IMR-90 (cell line): ENCODE results near the gene IL17REL. TPM values are rescaled to one million over a fixed set of nuclear protein-coding genes. Genes with fewer than 3 reads are reported as not detected.

Experiments
- ATAC-seq: fragments of 200-7000 bp; cut with Tn5 transposase; 2 replicates; pipeline ENCODE4 v1.9.1; 2020; ENCODE audit warnings: low read depth, mild to moderate bottlenecking, moderate library complexity
- BruUV-seq: library from RNA; stranded (reverse); fragments of 400-500 nt; replicated peaks from 2 replicates; lab custom pipeline; 2021; lab: Mats Ljungman, UMichigan
- CTCF ChIA-PET: fragments of 300-600 bp; formaldehyde crosslinking; extraction: SDS; loops from one replicate; lab custom pipeline; 2021; ENCODE audit warnings: antibody characterized with exemption; lab: Yijun Ruan, JAX
- POLR2A ChIA-PET: fragments of 300-600 bp; sonication (Branson Sonifier 250); formaldehyde crosslinking; loops from one replicate; lab custom pipeline; 2022; ENCODE audit warnings: antibody characterized with exemption; ENCODE audit not compliant: unreplicated experiment; lab: Charles Lee
- DNase-seq: peaks from one replicate; pipeline ENCODE4 v3.0.0; 2013
- H2AFZ ChIP-seq: replicated peaks from 2 replicates; pipeline ENCODE3; 2013; ENCODE audit warnings: low read length, mild to moderate bottlenecking; ENCODE audit not compliant: poor library complexity
- H2AK5ac ChIP-seq: 2 replicates; pipeline ENCODE4 v1.6.1; 2013; ENCODE audit warnings: low read depth, low read length, inconsistent platforms
- H2AK9ac ChIP-seq: replicated peaks from 2 replicates; pipeline ENCODE3; 2013; ENCODE audit warnings: mild to moderate bottlenecking, low read depth, low read length, moderate library complexity; ENCODE audit not compliant: poor library complexity
- H2BK120ac ChIP-seq: 2 replicates; pipeline ENCODE4 v1.6.1; 2013; ENCODE audit warnings: low read depth, low read length, inconsistent platforms
- H2BK15ac ChIP-seq: 3 replicates; pipeline ENCODE4 v1.6.1; 2013; ENCODE audit warnings: low read depth, low read length, inconsistent platforms
- H2BK20ac ChIP-seq: 2 replicates; pipeline ENCODE4 v1.6.1; 2013; ENCODE audit warnings: low read depth, mild to moderate bottlenecking, inconsistent platforms, low read length, moderate library complexity
- H2BK5ac ChIP-seq: 2 replicates; pipeline ENCODE4 v1.6.1; 2013; ENCODE audit warnings: mild to moderate bottlenecking, low read depth, low read length, inconsistent platforms; ENCODE audit not compliant: poor library complexity, severe bottlenecking
- H3K14ac ChIP-seq: replicated peaks from 2 replicates; pipeline ENCODE4 v1.6.1; 2013; ENCODE audit warnings: low read depth, low read length, inconsistent platforms
- H3K18ac ChIP-seq: 2 replicates; pipeline ENCODE4 v1.6.1; 2013; ENCODE audit warnings: low read depth, low read length, control low read depth
- H3K23ac ChIP-seq: 2 replicates; pipeline ENCODE4 v1.6.1; 2013; ENCODE audit warnings: low read depth, low read length, inconsistent platforms
- H3K27ac ChIP-seq: 2 replicates; pipeline ENCODE4 v1.5.1; 2013; ENCODE audit warnings: mild to moderate bottlenecking, control low read depth, low read length; ENCODE audit not compliant: insufficient read depth
- H3K27me3 ChIP-seq: 2 replicates; pipeline ENCODE4 v1.6.1; 2013; ENCODE audit warnings: low read length; ENCODE audit not compliant: control insufficient read depth, insufficient read depth
- H3K36me3 ChIP-seq: 2 replicates; pipeline ENCODE4 v1.6.1; 2013; ENCODE audit warnings: low read length, mixed read lengths; ENCODE audit not compliant: control insufficient read depth, insufficient read depth
- H3K4ac ChIP-seq: 2 replicates; pipeline ENCODE4 v1.6.1; 2013; ENCODE audit warnings: low read depth, low read length, inconsistent platforms
- H3K4me1 ChIP-seq: 2 replicates; pipeline ENCODE4 v1.6.1; 2013; ENCODE audit warnings: low read length, mixed read lengths; ENCODE audit not compliant: control insufficient read depth, insufficient read depth
- H3K4me2 ChIP-seq: 2 replicates; pipeline ENCODE4 v1.6.1; 2013; ENCODE audit warnings: low read depth, mild to moderate bottlenecking, control low read depth, low read length, moderate library complexity
- H3K4me3 ChIP-seq: 2 replicates; pipeline ENCODE4 v1.5.1; 2013; ENCODE audit warnings: low read depth, mild to moderate bottlenecking, control low read depth, low read length, moderate library complexity; ENCODE audit not compliant: insufficient read depth
- H3K56ac ChIP-seq: 2 replicates; pipeline ENCODE4 v1.6.1; 2013; ENCODE audit warnings: low read length, inconsistent platforms; ENCODE audit not compliant: insufficient read depth; ENCODE audit errors: extremely low read depth
- H3K79me1 ChIP-seq, 2 experiments: 2 replicates each; pipeline ENCODE4 v1.6.1; 2013; ENCODE audit warnings: low read length in 2 of 2, inconsistent platforms in 1 of 2, low read depth in 1 of 2
- H3K9ac ChIP-seq: 2 replicates; pipeline ENCODE4 v1.6.1; 2013; ENCODE audit warnings: low read depth, low read length, control low read depth
- H3K9me1 ChIP-seq: 2 replicates; pipeline ENCODE4 v1.6.1; 2013; ENCODE audit warnings: low read length, inconsistent platforms; ENCODE audit not compliant: insufficient read depth
- H3K9me3 ChIP-seq: 2 replicates; pipeline ENCODE4 v1.6.1; 2013; ENCODE audit warnings: low read length; ENCODE audit not compliant: control insufficient read depth, insufficient read depth
- H4K20me1 ChIP-seq: 2 replicates; pipeline ENCODE4 v1.6.1; 2013; ENCODE audit warnings: low read length, inconsistent platforms; ENCODE audit not compliant: insufficient read depth
- H4K5ac ChIP-seq: 2 replicates; pipeline ENCODE4 v1.6.1; 2013; ENCODE audit warnings: mild to moderate bottlenecking, low read depth, low read length, control low read depth
- H4K8ac ChIP-seq, 2 experiments: 2 replicates each; pipeline ENCODE4 v1.6.1; 2013; ENCODE audit warnings: low read depth in 2 of 2, low read length in 2 of 2, control low read depth in 1 of 2, inconsistent platforms in 1 of 2
- H4K91ac ChIP-seq: 2 replicates; pipeline ENCODE4 v1.6.1; 2013; ENCODE audit warnings: low read depth, low read length, inconsistent platforms; ENCODE audit not compliant: insufficient read depth
- CEBPB ChIP-seq: IDR thresholded peaks from 2 replicates; pipeline ENCODE4 v1.6.1; 2012; ENCODE audit warnings: low read depth, low read length, improper control_type of control experiment
- CHD1 ChIP-seq: IDR thresholded peaks from 2 replicates; pipeline ENCODE4 v1.6.1; 2012; ENCODE audit warnings: low read depth, low read length, improper control_type of control experiment
- FOS ChIP-seq: fragments of 150-350 bp; IDR thresholded peaks from 2 replicates; pipeline ENCODE4 v1.6.1; 2016; ENCODE audit warnings: low read depth, low read length
- MAFK ChIP-seq: IDR thresholded peaks from 2 replicates; pipeline ENCODE4 v1.6.1; 2012; ENCODE audit warnings: low read depth, low read length, improper control_type of control experiment
- MXI1 ChIP-seq: IDR thresholded peaks from 2 replicates; pipeline ENCODE4 v1.6.1; 2012; ENCODE audit warnings: low read depth, mild to moderate bottlenecking, low read length, moderate library complexity, borderline replicate concordance
- NFE2L2 ChIP-seq: fragments of 150-350 bp; IDR thresholded peaks from 2 replicates; pipeline ENCODE4 v1.6.1; 2016; ENCODE audit warnings: low read depth, mild to moderate bottlenecking, low read length
- POLR2A ChIP-seq: IDR thresholded peaks from 2 replicates; pipeline ENCODE4 v1.6.1; 2012; ENCODE audit warnings: mild to moderate bottlenecking, low read depth, low read length
- RCOR1 ChIP-seq: IDR thresholded peaks from 2 replicates; pipeline ENCODE4 v1.6.1; 2012; ENCODE audit warnings: mild to moderate bottlenecking, low read length, improper control_type of control experiment; ENCODE audit not compliant: insufficient replicate concordance
- RFX5 ChIP-seq: IDR thresholded peaks from 2 replicates; pipeline ENCODE4 v1.8.0; 2012; ENCODE audit warnings: low read depth, mild to moderate bottlenecking, low read length, moderate library complexity
- WGBS, 2 experiments: methylation state at CpG; one replicate each; pipeline versions ENCODE4 v1.1.5 to v1.1.7; 2013; ENCODE audit warnings: missing lambda C conversion rate in 2 of 2; ENCODE audit not compliant: insufficient read length in 1 of 2; ENCODE audit errors: extremely low coverage in 2 of 2; 5-methylcytosine and 5-hydroxymethylcytosine counted together
- dilution Hi-C: fragments of 300-500 bp; cut with HindIII; formaldehyde crosslinking; loops from one replicate; pipeline ENCODE4 v1.14.3; 2018; ENCODE audit warnings: low sequenced_read_pairs; ENCODE audit not compliant: unreplicated experiment
- in situ Hi-C: fragments of 300-500 bp; cut with MboI; formaldehyde crosslinking; loops from 3 replicates; pipeline ENCODE4 v1.14.3; 2019; ENCODE audit warnings: low sequenced_read_pairs, inconsistent platforms, mixed read lengths
- intact Hi-C: fragments of 100-400 bp; cut with micrococcal nuclease; formaldehyde crosslinking; loops from 2 replicates; pipeline ENCODE4 v1.10.0; 2022
- polyA plus RNA-seq, 3 experiments: library from polyadenylated mRNA; depleted of rRNA; stranded (reverse); fragments of >200 nt; gene quantifications; 2 replicates each; pipeline ENCODE4 v1.2.3, GENCODE V29; 2012; ENCODE audit warnings: low replicate concordance in 1 of 3
- total RNA-seq: library from RNA; depleted of rRNA; stranded (reverse); fragments of >200 nt; gene quantifications from 2 replicates; pipeline ENCODE4 v1.2.3, GENCODE V29; 2012
- TF ChIP-seq, protein P1 (sequence below): fragments of 150-350 bp; IDR thresholded peaks from 2 replicates; pipeline ENCODE4 v1.6.1; 2017; ENCODE audit warnings: mild to moderate bottlenecking, antibody characterized with exemption, low read length, low read depth

IL17REL gene
- total and polyA plus RNA-seq, 2 of the 4 experiments (the other 2 are of a cell fraction) = not detected

DNA sequence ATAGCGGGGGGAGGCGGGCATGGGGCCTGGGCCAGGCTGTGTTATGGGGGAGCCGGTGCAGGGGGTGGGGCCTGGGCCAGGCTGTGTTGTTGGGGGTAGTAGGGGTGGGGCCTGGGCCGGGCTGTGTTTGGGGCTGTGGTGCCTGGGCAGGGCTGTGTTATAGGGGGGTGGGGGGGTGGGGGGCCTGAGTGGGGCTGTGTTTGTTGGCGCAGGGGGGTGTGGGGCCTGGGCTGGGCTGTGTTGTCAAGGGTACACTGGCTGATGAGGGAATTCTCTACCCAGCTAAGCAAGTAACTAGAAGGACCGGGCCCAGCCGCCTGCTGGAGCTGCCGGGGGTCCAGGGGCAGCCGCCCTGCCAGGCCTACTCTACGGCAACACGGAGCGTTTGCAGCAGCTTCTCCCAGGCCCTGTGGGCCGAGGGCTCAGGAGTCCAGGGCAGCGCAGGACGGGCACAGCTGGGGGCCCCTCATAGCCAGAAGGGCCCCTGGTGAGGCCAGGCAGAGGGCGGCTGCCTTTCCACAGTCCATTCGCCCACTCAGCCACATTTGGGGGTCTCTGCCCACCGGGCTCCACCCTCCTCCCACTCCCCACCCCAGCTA is 62.1 kb downstream of the IL17REL start:
- no CpG with 5 or more reads among the region's 18 CpGs for WGBS, 2 experiments
- peak overlapping the region; percentile 85 to 95; a peak in 3 of 4 replicates for H4K8ac ChIP-seq
- POLR2A ChIA-PET = no interaction called here
- no peak overlapping the region for H3K23ac ChIP-seq
- intact Hi-C loops = no loop called here
- H2BK120ac ChIP-seq = peak overlapping the region; percentile 100
- H3K9ac ChIP-seq = peak overlapping the region; percentile 29; the same call in 1 of the 2 replicates
- H2BK15ac ChIP-seq = peak overlapping the region; percentile 80; the same call in 1 of the 3 replicates
- peaks cover 23% of the 10 kb centered on the region for H3K9me1 ChIP-seq
- CTCF ChIA-PET = interaction anchor here (0.8 kb wide), 1 partner anchor 80 kb away, joined by 4 read pairs; no protein-coding TSS in a partner anchor
- H3K4ac ChIP-seq = peak overlapping the region; percentile 100
- no peaks in the 10 kb centered on the region for H3K27me3 ChIP-seq
- H3K4me1 ChIP-seq = peaks cover 40% of the 10 kb centered on the region
- ATAC-seq (no peak), DNase-seq (no peak)
- H4K5ac ChIP-seq = peak overlapping the region; percentile 94
- peak overlapping the region; percentile 98 for H2AK5ac ChIP-seq
- H4K91ac ChIP-seq = peak overlapping the region; percentile 100
- H3K14ac ChIP-seq = 0 out of 2 replicates have a peak overlapping the region, but pooled peaks have one; percentile 44
- no peak overlapping the region for H3K56ac ChIP-seq
- H3K36me3 ChIP-seq = no peaks in the 10 kb centered on the region
- peak overlapping the region; percentile 95 for H2BK5ac ChIP-seq
- peak overlapping the region; percentile 89 for H3K27ac ChIP-seq
- dilution Hi-C loops = no loop called here
- no peak overlapping the region for H3K4me2 ChIP-seq
- H2AK9ac ChIP-seq = peak overlapping the region; percentile 100
- in situ Hi-C loops = no loop called here
- H2BK20ac ChIP-seq = peak overlapping the region; percentile 99
- H2AFZ ChIP-seq = peak overlapping the region; percentile 86
- no TSS peak for BruUV-seq
- TF ChIP-seq POLR2A (no peak), FOS (no peak), RCOR1 (no peak), CHD1 (no peak), NFE2L2 (no peak), MAFK (no peak), CEBPB (no peak), MXI1 (no peak), RFX5 (no peak)
- TF ChIP-seq, protein P1, sequence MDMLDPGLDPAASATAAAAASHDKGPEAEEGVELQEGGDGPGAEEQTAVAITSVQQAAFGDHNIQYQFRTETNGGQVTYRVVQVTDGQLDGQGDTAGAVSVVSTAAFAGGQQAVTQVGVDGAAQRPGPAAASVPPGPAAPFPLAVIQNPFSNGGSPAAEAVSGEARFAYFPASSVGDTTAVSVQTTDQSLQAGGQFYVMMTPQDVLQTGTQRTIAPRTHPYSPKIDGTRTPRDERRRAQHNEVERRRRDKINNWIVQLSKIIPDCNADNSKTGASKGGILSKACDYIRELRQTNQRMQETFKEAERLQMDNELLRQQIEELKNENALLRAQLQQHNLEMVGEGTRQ = no peak
- H3K9me3 ChIP-seq = no peaks in the 10 kb centered on the region
- H3K4me3 ChIP-seq = no peak overlapping the region
- H3K79me1 ChIP-seq = 0 out of 4 replicates have a peak, but pooled peaks cover 0 to 4% of the 10 kb centered on the region in 2 experiments
- peak overlapping the region; percentile 78 for H3K18ac ChIP-seq
- H4K20me1 ChIP-seq = no peaks in the 10 kb centered on the region
